GM12878 (cell line): ENCODE results near the gene ZFP36. TPM values are rescaled to one million over a fixed set of nuclear protein-coding genes. Genes with fewer than 3 reads are reported as not detected.

Experiments
- CEBPB ChIP-seq, 2 experiments: fragments of 150-350 bp in 1 of 2; IDR thresholded peaks; 2 replicates each; pipeline ENCODE4 v1.6.1; 2012 to 2014; ENCODE audit warnings: low read depth in 2 of 2, low read length in 2 of 2, borderline replicate concordance in 1 of 2, inconsistent platforms in 1 of 2
- ESRRA ChIP-seq: IDR thresholded peaks from 2 replicates; pipeline ENCODE4 v1.6.1; 2012; ENCODE audit warnings: mild to moderate bottlenecking, low read length, improper control_type of control experiment
- GABPA ChIP-seq: IDR thresholded peaks from 2 replicates; pipeline ENCODE4 v1.6.1; 2014; ENCODE audit warnings: antibody characterized with exemption, low read depth, mild to moderate bottlenecking, inconsistent platforms
- HDGF ChIP-seq: fragments of 450-650 bp; IDR thresholded peaks from 2 replicates; pipeline ENCODE4 v1.6.1; 2016; ENCODE audit warnings: antibody characterized with exemption
- MEF2B ChIP-seq: fragments of 450-650 bp; IDR thresholded peaks from 2 replicates; pipeline ENCODE4 v1.6.1; 2018; ENCODE audit warnings: mild to moderate bottlenecking, moderate library complexity; ENCODE audit not compliant: partially characterized antibody, poor library complexity, severe bottlenecking
- MTA2 ChIP-seq: fragments of 450-650 bp; IDR thresholded peaks from 2 replicates; pipeline ENCODE4 v1.6.1; 2016; ENCODE audit warnings: low read depth, mild to moderate bottlenecking, moderate library complexity
- RAD51 ChIP-seq: fragments of 450-650 bp; IDR thresholded peaks from 2 replicates; pipeline ENCODE4 v1.6.1; 2016; ENCODE audit warnings: moderate library complexity, mild to moderate bottlenecking, inconsistent platforms
- RELB ChIP-seq: fragments of 450-650 bp; IDR thresholded peaks from 2 replicates; pipeline ENCODE4 v1.6.1; 2017; ENCODE audit warnings: low read depth, mild to moderate bottlenecking, moderate library complexity
- RUNX3 ChIP-seq: IDR thresholded peaks from 2 replicates; pipeline ENCODE4 v1.6.1; 2012; ENCODE audit warnings: low read length, inconsistent platforms
- SPI1 ChIP-seq: IDR thresholded peaks from 2 replicates; pipeline ENCODE4 v1.6.1; 2011; ENCODE audit warnings: low read depth, mild to moderate bottlenecking, low read length, moderate library complexity, borderline replicate concordance; ENCODE audit not compliant: insufficient read depth
- SREBF2 ChIP-seq: IDR thresholded peaks from 2 replicates; pipeline ENCODE4 v1.6.1; 2012; ENCODE audit warnings: mild to moderate bottlenecking, low read length
- TCF12 ChIP-seq: IDR thresholded peaks from 2 replicates; pipeline ENCODE4 v1.6.1; 2011; ENCODE audit warnings: low read depth, mild to moderate bottlenecking, low read length
- TCF3 ChIP-seq: IDR thresholded peaks from 2 replicates; pipeline ENCODE4 v1.6.1; 2012; ENCODE audit warnings: low read depth, mild to moderate bottlenecking, low read length, borderline replicate concordance; ENCODE audit not compliant: insufficient read depth
- WRNIP1 ChIP-seq: IDR thresholded peaks from 2 replicates; pipeline ENCODE4 v1.6.1; 2011; ENCODE audit warnings: low read depth, low read length, improper control_type of control experiment, borderline replicate concordance
- ZBED1 ChIP-seq: IDR thresholded peaks from 2 replicates; pipeline ENCODE4 v1.6.1; 2016; ENCODE audit warnings: borderline replicate concordance
- polyA plus RNA-seq, 11 experiments: library from polyadenylated mRNA; depleted of rRNA in 4 of 11; unstranded in 6 of 11; stranded (reverse) in 5 of 11; fragments of >200 nt; fragmentation: Nextera tagmentation in 4 of 11; fragmentation: Illumina TruSeq in 1 of 11; extraction: Ambion mirVana in 4 of 11; extraction: Trizol in 1 of 11; gene quantifications; 1 replicate in 1 of 11; 2 replicates in 10 of 11; pipeline versions ENCODE4 v1.2.1 to v1.2.3, GENCODE V29; 2011 to 2016; ENCODE audit warnings: inconsistent platforms in 2 of 11, missing spikeins in 2 of 11, low read depth in 1 of 11
- total RNA-seq, 4 experiments: library from RNA; depleted of rRNA in 3 of 4; stranded (reverse); fragments of >200 nt in 3 of 4; fragmentation: Illumina TruSeq in 1 of 4; extraction: Trizol in 1 of 4; gene quantifications; 2 replicates each; pipeline versions ENCODE4 v1.2.1 to v1.2.3, GENCODE V29; 2013 to 2021
- TF ChIP-seq, protein P1 (sequence below): IDR thresholded peaks from 2 replicates; pipeline ENCODE4 v1.6.1; 2011; ENCODE audit warnings: borderline replicate concordance, low read depth, mild to moderate bottlenecking, moderate library complexity, low read length; ENCODE audit not compliant: insufficient read depth, poor library complexity, severe bottlenecking
- TF ChIP-seq, protein P2 (sequence below): fragments of 450-650 bp; IDR thresholded peaks from 2 replicates; pipeline ENCODE4 v1.6.1; 2017; ENCODE audit warnings: antibody characterized with exemption, mild to moderate bottlenecking, moderate library complexity
- TF ChIP-seq, protein P3 (sequence below): fragments of 450-650 bp; conservative IDR thresholded peaks from 2 replicates; pipeline ENCODE4 v1.6.1; 2017; ENCODE audit warnings: mild to moderate bottlenecking, moderate library complexity
- TF ChIP-seq, protein P4 (sequence below): IDR thresholded peaks from 2 replicates; pipeline ENCODE4 v1.6.1; 2011; ENCODE audit warnings: borderline replicate concordance, low read depth, mild to moderate bottlenecking, moderate library complexity, mixed read lengths, low read length; ENCODE audit not compliant: insufficient read depth; ENCODE audit errors: extremely low read length

ZFP36 gene
- total and polyA plus RNA-seq, 10 of the 15 experiments (the other 5 are each of a cell fraction or from before 2014, with no cell fraction given): 5.3 to 55.0 (median 18.1) TPM

DNA sequence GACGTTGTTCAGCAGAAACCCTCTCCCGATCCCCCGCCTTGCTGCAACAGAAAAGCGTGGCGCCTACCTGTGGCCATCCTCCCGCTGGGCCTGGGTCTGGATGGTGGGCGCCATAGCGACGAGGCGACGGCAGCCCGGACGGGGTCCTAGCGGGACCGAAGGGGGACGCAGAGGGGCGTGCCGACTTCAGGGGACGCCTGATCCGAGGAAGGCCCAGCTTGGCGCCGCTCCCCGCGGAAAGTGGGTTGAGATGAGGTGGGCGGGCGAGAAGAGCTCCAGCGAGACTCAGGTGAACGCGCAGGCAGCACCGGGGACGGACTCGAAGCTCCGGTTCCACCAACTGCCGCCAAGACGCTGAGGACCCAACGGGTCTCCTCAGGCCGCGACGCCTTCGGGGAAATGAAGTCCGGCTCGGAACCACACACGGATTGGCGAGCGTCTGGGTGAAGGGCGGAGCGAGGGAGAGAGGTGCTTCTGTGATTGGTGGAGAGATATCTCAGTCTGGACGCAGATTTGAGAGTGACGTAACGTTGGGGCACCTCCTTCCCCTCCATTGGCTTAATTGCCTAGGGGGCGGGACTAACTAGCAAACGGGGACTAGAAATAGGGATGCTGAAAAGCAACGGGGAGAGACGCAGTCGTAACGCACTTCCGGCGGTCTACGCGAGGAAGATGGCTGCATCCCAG lies 15.8 kb upstream of the ZFP36 start, which contains the start of the genes MED29 and PAF1 (continued):
- TF ChIP-seq SPI1: 0 out of 2 replicates have a peak, but pooled peaks have one; percentile 4
- no peak; the same call in none of the 2 replicates for TF ChIP-seq RUNX3
- TF ChIP-seq GABPA: peak; percentile 86
- peak; percentile 60 for TF ChIP-seq MEF2B
- TF ChIP-seq, protein P1, sequence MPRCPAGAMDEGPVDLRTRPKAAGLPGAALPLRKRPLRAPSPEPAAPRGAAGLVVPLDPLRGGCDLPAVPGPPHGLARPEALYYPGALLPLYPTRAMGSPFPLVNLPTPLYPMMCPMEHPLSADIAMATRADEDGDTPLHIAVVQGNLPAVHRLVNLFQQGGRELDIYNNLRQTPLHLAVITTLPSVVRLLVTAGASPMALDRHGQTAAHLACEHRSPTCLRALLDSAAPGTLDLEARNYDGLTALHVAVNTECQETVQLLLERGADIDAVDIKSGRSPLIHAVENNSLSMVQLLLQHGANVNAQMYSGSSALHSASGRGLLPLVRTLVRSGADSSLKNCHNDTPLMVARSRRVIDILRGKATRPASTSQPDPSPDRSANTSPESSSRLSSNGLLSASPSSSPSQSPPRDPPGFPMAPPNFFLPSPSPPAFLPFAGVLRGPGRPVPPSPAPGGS: peak; percentile 45
- 0 out of 2 replicates have a peak, but pooled peaks have one; percentile 30 for TF ChIP-seq ESRRA
- TF ChIP-seq RAD51: no peak
- peak; percentile 52; the same call in 1 of the 2 replicates for TF ChIP-seq TCF12
- TF ChIP-seq HDGF: peak; percentile 61
- TF ChIP-seq WRNIP1: no peak
- TF ChIP-seq, protein P2, sequence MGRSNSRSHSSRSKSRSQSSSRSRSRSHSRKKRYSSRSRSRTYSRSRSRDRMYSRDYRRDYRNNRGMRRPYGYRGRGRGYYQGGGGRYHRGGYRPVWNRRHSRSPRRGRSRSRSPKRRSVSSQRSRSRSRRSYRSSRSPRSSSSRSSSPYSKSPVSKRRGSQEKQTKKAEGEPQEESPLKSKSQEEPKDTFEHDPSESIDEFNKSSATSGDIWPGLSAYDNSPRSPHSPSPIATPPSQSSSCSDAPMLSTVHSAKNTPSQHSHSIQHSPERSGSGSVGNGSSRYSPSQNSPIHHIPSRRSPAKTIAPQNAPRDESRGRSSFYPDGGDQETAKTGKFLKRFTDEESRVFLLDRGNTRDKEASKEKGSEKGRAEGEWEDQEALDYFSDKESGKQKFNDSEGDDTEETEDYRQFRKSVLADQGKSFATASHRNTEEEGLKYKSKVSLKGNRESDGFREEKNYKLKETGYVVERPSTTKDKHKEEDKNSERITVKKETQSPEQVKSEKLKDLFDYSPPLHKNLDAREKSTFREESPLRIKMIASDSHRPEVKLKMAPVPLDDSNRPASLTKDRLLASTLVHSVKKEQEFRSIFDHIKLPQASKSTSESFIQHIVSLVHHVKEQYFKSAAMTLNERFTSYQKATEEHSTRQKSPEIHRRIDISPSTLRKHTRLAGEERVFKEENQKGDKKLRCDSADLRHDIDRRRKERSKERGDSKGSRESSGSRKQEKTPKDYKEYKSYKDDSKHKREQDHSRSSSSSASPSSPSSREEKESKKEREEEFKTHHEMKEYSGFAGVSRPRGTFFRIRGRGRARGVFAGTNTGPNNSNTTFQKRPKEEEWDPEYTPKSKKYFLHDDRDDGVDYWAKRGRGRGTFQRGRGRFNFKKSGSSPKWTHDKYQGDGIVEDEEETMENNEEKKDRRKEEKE: no peak
- TF ChIP-seq TCF3: no peak
- TF ChIP-seq, protein P3, sequence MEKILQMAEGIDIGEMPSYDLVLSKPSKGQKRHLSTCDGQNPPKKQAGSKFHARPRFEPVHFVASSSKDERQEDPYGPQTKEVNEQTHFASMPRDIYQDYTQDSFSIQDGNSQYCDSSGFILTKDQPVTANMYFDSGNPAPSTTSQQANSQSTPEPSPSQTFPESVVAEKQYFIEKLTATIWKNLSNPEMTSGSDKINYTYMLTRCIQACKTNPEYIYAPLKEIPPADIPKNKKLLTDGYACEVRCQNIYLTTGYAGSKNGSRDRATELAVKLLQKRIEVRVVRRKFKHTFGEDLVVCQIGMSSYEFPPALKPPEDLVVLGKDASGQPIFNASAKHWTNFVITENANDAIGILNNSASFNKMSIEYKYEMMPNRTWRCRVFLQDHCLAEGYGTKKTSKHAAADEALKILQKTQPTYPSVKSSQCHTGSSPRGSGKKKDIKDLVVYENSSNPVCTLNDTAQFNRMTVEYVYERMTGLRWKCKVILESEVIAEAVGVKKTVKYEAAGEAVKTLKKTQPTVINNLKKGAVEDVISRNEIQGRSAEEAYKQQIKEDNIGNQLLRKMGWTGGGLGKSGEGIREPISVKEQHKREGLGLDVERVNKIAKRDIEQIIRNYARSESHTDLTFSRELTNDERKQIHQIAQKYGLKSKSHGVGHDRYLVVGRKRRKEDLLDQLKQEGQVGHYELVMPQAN: peak; percentile 92
- TF ChIP-seq, protein P4, sequence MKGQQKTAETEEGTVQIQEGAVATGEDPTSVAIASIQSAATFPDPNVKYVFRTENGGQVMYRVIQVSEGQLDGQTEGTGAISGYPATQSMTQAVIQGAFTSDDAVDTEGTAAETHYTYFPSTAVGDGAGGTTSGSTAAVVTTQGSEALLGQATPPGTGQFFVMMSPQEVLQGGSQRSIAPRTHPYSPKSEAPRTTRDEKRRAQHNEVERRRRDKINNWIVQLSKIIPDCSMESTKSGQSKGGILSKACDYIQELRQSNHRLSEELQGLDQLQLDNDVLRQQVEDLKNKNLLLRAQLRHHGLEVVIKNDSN: no peak
- TF ChIP-seq RELB: no peak; the same call in 1 of the 2 replicates
- no peak for TF ChIP-seq CEBPB (IDR thresholded peaks at IDR 0.05; ENCODE audit: borderline replicate concordance in 1 of 2, low read depth in 2 of 2, low read length in 2 of 2)
- TF ChIP-seq MTA2: no peak
- TF ChIP-seq ZBED1: no peak
- TF ChIP-seq SREBF2: no peak
